Measurements from ENCODE around the gene MYORG. TPM values are rescaled to one million over a fixed set of nuclear protein-coding genes. Genes with fewer than 3 reads are reported as not detected.
A peak's percentile ranks its signal among the peaks of the same experiment; 100 is the strongest.
"Not testable (repeated sequence)": the region's sequence is repeated elsewhere in the genome, so short reads cannot be mapped to it uniquely, and the experiment has no call there.

The MYORG gene
- total RNA-seq, 1 experiment from 2014 or later, result 0.37 TPM

- H3K27me3 ChIP-seq (replicated peaks), result no peaks in the 10 kb centered on the region
- no peaks in the 10 kb centered on the region for H3K4me1 ChIP-seq (replicated peaks)
- no peaks in the 10 kb centered on the region for H3K9me3 ChIP-seq (replicated peaks)
- no peak for DNase-seq (ENCODE audit: low read depth in 1 of 2, low spot score in 2 of 2)
- no peaks in the 10 kb centered on the region for H3K36me3 ChIP-seq
- H3K27ac ChIP-seq, result no peak overlapping the region
- H3K4me3 ChIP-seq, result no peak overlapping the region
Observed at GRCh38 chr9:34343090-34343489, 33.6 kb downstream of the MYORG start.

- no peak for DNase-seq (ENCODE audit: low read depth in 1 of 2, low spot score in 2 of 2)
- Histone ChIP-seq H3K36me3 (no peaks in the 10 kb centered on the region), H3K27me3 (replicated peaks) (no peaks in the 10 kb centered on the region), H3K27ac (no peak overlapping the region), H3K4me1 (replicated peaks) (no peaks in the 10 kb centered on the region), H3K4me3 (no peak overlapping the region), H3K9me3 (replicated peaks) (no peaks in the 10 kb centered on the region)
Observed at GRCh38 chr9:34341659-34342295, 34.9 kb downstream of the MYORG start.

- no peak for DNase-seq (ENCODE audit: low read depth in 1 of 2, low spot score in 2 of 2)
- H3K36me3 ChIP-seq, result no peaks in the 10 kb centered on the region
- H3K4me1 ChIP-seq (replicated peaks), result no peaks in the 10 kb centered on the region
- no peaks in the 10 kb centered on the region for H3K27me3 ChIP-seq (replicated peaks)
- no peak overlapping the region for H3K4me3 ChIP-seq
- H3K9me3 ChIP-seq (replicated peaks), result no peaks in the 10 kb centered on the region
- H3K27ac ChIP-seq, result no peak overlapping the region
Observed at GRCh38 chr9:34338665-34339385, 37.9 kb downstream of the MYORG start.

- not testable (repeated sequence) for H3K9me3 ChIP-seq (replicated peaks); H3K4me1 ChIP-seq (replicated peaks); H3K36me3 ChIP-seq; H3K27ac ChIP-seq; H3K27me3 ChIP-seq (replicated peaks); DNase-seq (ENCODE audit: low read depth in 1 of 2, low spot score in 2 of 2); H3K4me3 ChIP-seq
Observed at GRCh38 chr9:34338079-34338478, 38.6 kb downstream of the MYORG start.

- DNase-seq (ENCODE audit: low read depth in 1 of 2, low spot score in 2 of 2), result no peak
Observed at GRCh38 chr9:34337403-34337802, 39.3 kb downstream of the MYORG start.

GRCh38 chr9:34335376-34335775 lies 41.3 kb downstream of the MYORG start:
- H3K4me1 ChIP-seq (replicated peaks), result no peaks in the 10 kb centered on the region; the same call in 1 of the 2 replicates
- H3K9me3 ChIP-seq (replicated peaks), result no peaks in the 10 kb centered on the region
- no peak overlapping the region for H3K4me3 ChIP-seq
- H3K27me3 ChIP-seq (replicated peaks), result no peaks in the 10 kb centered on the region
- H3K36me3 ChIP-seq, result no peaks in the 10 kb centered on the region; the same call in 1 of the 2 replicates
- no peak for DNase-seq (ENCODE audit: low read depth in 1 of 2, low spot score in 2 of 2)
- no peak overlapping the region for H3K27ac ChIP-seq

More at GRCh38 chr9:34337403-34337802, 39.3 kb downstream of the MYORG start:
- H3K4me3 ChIP-seq, result no peak overlapping the region
- H3K36me3 ChIP-seq, result no peaks in the 10 kb centered on the region; the same call in 1 of the 2 replicates
- no peaks in the 10 kb centered on the region for H3K4me1 ChIP-seq (replicated peaks)
- no peak overlapping the region for H3K27ac ChIP-seq
- no peaks in the 10 kb centered on the region for H3K27me3 ChIP-seq (replicated peaks)
- H3K9me3 ChIP-seq (replicated peaks), result no peaks in the 10 kb centered on the region

- no peaks in the 10 kb centered on the region for H3K9me3 ChIP-seq (replicated peaks)
- H3K36me3 ChIP-seq, result no peaks in the 10 kb centered on the region; the same call in 1 of the 2 replicates
- no peak overlapping the region for H3K27ac ChIP-seq
- no peaks in the 10 kb centered on the region; the same call in 1 of the 2 replicates for H3K4me1 ChIP-seq (replicated peaks)
- no peak for DNase-seq (ENCODE audit: low read depth in 1 of 2, low spot score in 2 of 2)
- no peaks in the 10 kb centered on the region for H3K27me3 ChIP-seq (replicated peaks)
- no peak overlapping the region for H3K4me3 ChIP-seq
Observed at GRCh38 chr9:34334916-34335315, 41.8 kb downstream of the MYORG start.

- H3K4me1 ChIP-seq (replicated peaks), result no peaks in the 10 kb centered on the region; the same call in 1 of the 2 replicates
- H3K4me3 ChIP-seq, result no peak overlapping the region
- no peak for DNase-seq (ENCODE audit: low read depth in 1 of 2, low spot score in 2 of 2)
- H3K36me3 ChIP-seq, result no peaks in the 10 kb centered on the region; the same call in 1 of the 2 replicates
- no peak overlapping the region for H3K27ac ChIP-seq
- H3K27me3 ChIP-seq (replicated peaks), result no peaks in the 10 kb centered on the region
- H3K9me3 ChIP-seq (replicated peaks), result no peaks in the 10 kb centered on the region
Observed at GRCh38 chr9:34334337-34334824, 42.3 kb downstream of the MYORG start.

- DNase-seq (ENCODE audit: low read depth in 1 of 2, low spot score in 2 of 2), result no peak
- no peaks in the 10 kb centered on the region for H3K27me3 ChIP-seq (replicated peaks)
- no peaks in the 10 kb centered on the region; the same call in 1 of the 2 replicates for H3K4me1 ChIP-seq (replicated peaks)
- no peak overlapping the region for H3K27ac ChIP-seq
- no peaks in the 10 kb centered on the region; the same call in 1 of the 2 replicates for H3K36me3 ChIP-seq
- no peak overlapping the region for H3K4me3 ChIP-seq
- no peaks in the 10 kb centered on the region for H3K9me3 ChIP-seq (replicated peaks)
Observed at GRCh38 chr9:34333836-34334235, 42.9 kb downstream of the MYORG start.

GRCh38 chr9:34332076-34332964 lies 44.4 kb downstream of the MYORG start:
- peaks cover 4% of the 10 kb centered on the region for H3K4me1 ChIP-seq (replicated peaks)
- no peak overlapping the region for H3K4me3 ChIP-seq
- no peaks in the 10 kb centered on the region; the same call in 1 of the 2 replicates for H3K36me3 ChIP-seq
- H3K9me3 ChIP-seq (replicated peaks), result no peaks in the 10 kb centered on the region
- H3K27ac ChIP-seq, result no peak overlapping the region
- H3K27me3 ChIP-seq (replicated peaks), result no peaks in the 10 kb centered on the region
- no peak for DNase-seq (ENCODE audit: low read depth in 1 of 2, low spot score in 2 of 2)

GRCh38 chr9:34331196-34331595 lies 45.5 kb downstream of the MYORG start:
- Histone ChIP-seq H3K27ac (no peak overlapping the region), H3K36me3 (no peaks in the 10 kb centered on the region; the same call in 1 of the 2 replicates), H3K4me1 (replicated peaks) (peaks cover 8% of the 10 kb centered on the region), H3K4me3 (no peak overlapping the region), H3K9me3 (replicated peaks) (no peaks in the 10 kb centered on the region), H3K27me3 (replicated peaks) (no peaks in the 10 kb centered on the region)
- DNase-seq (ENCODE audit: low read depth in 1 of 2, low spot score in 2 of 2), result no peak

GRCh38 chr9:34328987-34329832 lies 47.5 kb downstream of the MYORG start, which contains the start of the genes KIF24 and NUDT2:
TSS of gene KIF24 (minus strand) at chr9:34329268. CDS start at chr9:34311346, 17,922 bp downstream.
TSS of gene NUDT2 (plus strand) at chr9:34329569. CDS start at chr9:34339040, 9,471 bp downstream.
- H3K27ac ChIP-seq, result peak within 1 kb of the TSS; percentile 90
- peaks cover 9% of the 10 kb centered on the region for H3K4me1 ChIP-seq (replicated peaks)

More at GRCh38 chr9:34328987-34329832, 47.5 kb downstream of the MYORG start, which contains the start of the genes KIF24 and NUDT2:
- DNase-seq (ENCODE audit: low read depth in 1 of 2, low spot score in 2 of 2), result peak; percentile 90 to 94
- H3K36me3 ChIP-seq, result no peaks in the 10 kb centered on the region; the same call in 1 of the 2 replicates
- H3K4me3 ChIP-seq, result peak within 1 kb of the TSS; percentile 54
- no peaks in the 10 kb centered on the region for H3K27me3 ChIP-seq (replicated peaks)
- H3K9me3 ChIP-seq (replicated peaks), result no peaks in the 10 kb centered on the region

All from SJSA1 (cell line).